Activated naive CD8-positive, alpha-beta T cell treated with anti-CD3 and anti-CD28 coated beads, Interleukin-2, amount 10 ng/mL, durations not matched to agents 7 days and 5 days (primary cell): ENCODE data around the gene DBH. TPM values are rescaled to one million over a fixed set of nuclear protein-coding genes. Genes with fewer than 3 reads are reported as not detected.

Source experiments
- ATAC-seq: fragments of 150-1000 bp; cut with Tn5 transposase; one replicate; pipeline ENCODE4 v1.10.0; 2021; ENCODE audit warnings: low read depth, moderate library complexity
- POLR2A ChIA-PET: fragments of 350-600 bp; sonication (Branson Sonifier 250); formaldehyde crosslinking; loops from one replicate; lab custom pipeline; 2021; ENCODE audit warnings: antibody characterized with exemption; lab: Charles Lee
- DNase-seq: peaks from one replicate; pipeline ENCODE4 v3.0.0; 2021
- H3K27ac Mint-ChIP-seq: one replicate; pipeline ENCODE4 v1.8.0; 2022; ENCODE audit warnings: mild to moderate bottlenecking, mixed read lengths
- H3K27me3 Mint-ChIP-seq: one replicate; pipeline ENCODE4 v1.8.0; 2022; ENCODE audit warnings: mild to moderate bottlenecking, moderate library complexity, mixed read lengths
- H3K36me3 Mint-ChIP-seq: one replicate; pipeline ENCODE4 v1.8.0; 2021; ENCODE audit warnings: mild to moderate bottlenecking, mixed read lengths
- H3K4me1 Mint-ChIP-seq: one replicate; pipeline ENCODE4 v1.8.0; 2021; ENCODE audit warnings: mixed read lengths
- H3K4me3 Mint-ChIP-seq: one replicate; pipeline ENCODE4 v1.8.0; 2022; ENCODE audit warnings: mild to moderate bottlenecking, moderate library complexity, mixed read lengths
- H3K9me3 Mint-ChIP-seq: one replicate; pipeline ENCODE4 v1.8.0; 2021; ENCODE audit warnings: mixed read lengths
- total RNA-seq, 2 experiments: library from RNA; stranded (reverse); gene quantifications; one replicate each; pipeline ENCODE4 v1.2.3, GENCODE V29; 2021

DBH gene
- not detected for total RNA-seq

DNA sequence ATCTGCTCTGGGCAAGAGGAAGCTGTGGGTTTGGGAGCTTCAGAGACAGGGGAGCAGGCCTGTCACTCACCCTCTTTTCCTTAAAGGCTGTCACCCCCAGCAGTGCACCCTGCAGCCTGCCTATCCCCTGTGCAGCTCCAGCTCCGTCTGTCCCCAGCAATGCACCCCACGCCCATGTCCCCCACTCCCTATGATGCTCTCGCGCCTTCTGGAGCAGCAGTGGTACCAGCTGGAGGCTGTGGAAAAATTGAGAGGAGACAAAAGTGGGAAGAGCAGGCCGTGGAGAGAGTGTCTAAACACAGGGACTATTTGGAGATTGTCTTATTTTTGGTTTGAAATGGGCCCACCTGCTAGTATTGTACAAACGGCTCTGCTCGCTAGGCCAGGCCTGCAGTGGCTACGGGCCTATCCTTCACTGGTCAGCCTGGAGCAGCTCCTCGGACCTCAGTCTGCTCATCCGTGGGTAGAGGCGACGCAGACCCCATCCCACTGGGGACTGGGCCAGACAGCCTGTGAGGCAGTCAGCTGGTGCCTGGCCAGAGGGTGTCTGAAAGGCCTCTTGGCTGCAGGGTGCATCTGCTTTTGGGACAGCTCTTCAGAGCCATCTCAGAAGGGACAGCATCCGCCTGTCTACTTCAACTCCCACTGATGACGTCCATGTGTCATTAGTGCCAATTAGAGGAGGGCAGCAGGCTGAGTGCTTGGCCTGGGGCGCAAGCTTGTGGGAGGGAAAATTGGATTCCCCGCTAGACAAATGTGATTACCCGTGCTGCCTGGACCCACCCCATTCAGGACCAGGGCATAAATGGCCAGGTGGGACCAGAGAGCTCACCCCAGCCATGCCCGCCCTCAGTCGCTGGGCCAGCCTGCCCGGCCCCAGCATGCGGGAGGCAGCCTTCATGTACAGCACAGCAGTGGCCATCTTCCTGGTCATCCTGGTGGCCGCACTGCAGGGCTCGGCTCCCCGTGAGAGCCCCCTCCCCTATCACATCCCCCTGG, at the start of gene DBH:
Gene DBH, plus strand, starts transcription at position 831 of the 999 bp plus-strand sequence. Its CDS starts 9 bp downstream, at position 840.
- Mint-ChIP-seq H3K27me3 (peaks cover 8% of the 10 kb centered on the region), H3K9me3 (no peaks in the 10 kb centered on the region), H3K36me3 (no peaks in the 10 kb centered on the region), H3K4me1 (no peaks in the 10 kb centered on the region), H3K4me3 (no peak within 1 kb of the TSS), H3K27ac (no peak within 1 kb of the TSS)
- no peak for DNase-seq
- ATAC-seq: no peak
- POLR2A ChIA-PET: no interaction called here

DNA sequence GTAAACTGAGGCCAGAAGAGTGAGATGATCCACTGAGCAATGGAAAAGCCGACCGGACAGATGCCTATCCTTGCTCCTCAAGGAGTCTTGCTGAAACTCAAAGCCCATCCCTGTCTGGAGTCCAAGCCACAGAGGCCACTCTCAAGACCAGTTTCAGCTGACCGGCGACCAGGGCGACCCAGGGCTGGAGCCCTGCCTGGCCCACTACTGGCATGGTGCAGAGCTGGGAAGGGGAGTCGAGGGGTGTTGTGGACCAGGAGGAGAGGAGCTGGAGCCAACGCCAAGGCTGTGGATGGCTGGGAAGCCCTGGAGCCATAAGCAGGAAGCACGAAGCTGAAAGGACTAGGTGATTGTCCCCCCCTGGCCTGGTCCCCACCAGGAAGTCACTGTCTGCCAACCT, 49.1 kb upstream of the DBH start:
- Mint-ChIP-seq H3K4me1 (no peaks in the 10 kb centered on the region), H3K36me3 (no peaks in the 10 kb centered on the region), H3K27me3 (peaks cover 28% of the 10 kb centered on the region), H3K9me3 (peaks cover 3% of the 10 kb centered on the region), H3K27ac (no peak overlapping the region), H3K4me3 (no peak overlapping the region)
- DNase-seq (no peak), ATAC-seq (no peak)
- POLR2A ChIA-PET: no interaction called here

DNA sequence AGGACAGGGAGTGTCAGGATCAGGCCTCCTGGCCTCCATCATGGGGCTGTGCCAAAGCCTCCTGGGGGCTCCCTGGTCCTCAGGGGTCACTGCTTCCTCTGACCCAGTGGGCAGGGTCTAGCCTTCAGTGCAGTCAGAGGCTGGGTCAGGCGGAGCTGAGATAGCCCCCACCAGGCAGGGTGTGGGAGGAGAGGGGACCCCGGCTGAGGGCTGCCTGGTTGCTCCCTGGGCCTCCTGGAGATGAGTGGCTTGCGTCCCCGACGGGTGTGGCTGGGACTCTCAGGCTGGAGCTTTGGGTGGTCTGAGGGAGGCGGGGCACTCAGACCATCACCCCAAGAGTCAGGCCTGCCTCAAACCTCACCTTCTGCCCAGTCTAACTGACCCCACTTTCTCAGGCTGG, 48.7 kb upstream of the DBH start:
- no peaks in the 10 kb centered on the region for H3K4me1 Mint-ChIP-seq
- DNase-seq (no peak), ATAC-seq (no peak)
- peaks cover 3% of the 10 kb centered on the region for H3K9me3 Mint-ChIP-seq
- H3K27me3 Mint-ChIP-seq: peaks cover 28% of the 10 kb centered on the region
- POLR2A ChIA-PET: no interaction called here
- no peaks in the 10 kb centered on the region for H3K36me3 Mint-ChIP-seq
- H3K27ac Mint-ChIP-seq: no peak overlapping the region
- no peak overlapping the region for H3K4me3 Mint-ChIP-seq

- DNase-seq (peak; percentile 58), ATAC-seq (no peak)
- Mint-ChIP-seq H3K4me1 (no peaks in the 10 kb centered on the region), H3K4me3 (no peak overlapping the region), H3K9me3 (peaks cover 3% of the 10 kb centered on the region), H3K36me3 (no peaks in the 10 kb centered on the region), H3K27me3 (peaks cover 19% of the 10 kb centered on the region), H3K27ac (no peak overlapping the region)
- POLR2A ChIA-PET: interaction anchor here (0.7 kb wide), 1 partner anchor 112 kb away, joined by 3 read pairs; no protein-coding TSS in a partner anchor
Observed at GRCh38 chr9:133589454-133590227, 46.5 kb upstream of the DBH start.

- H3K27ac Mint-ChIP-seq: no peak overlapping the region
- no peak for DNase-seq
- no peak for ATAC-seq
- peaks cover 12% of the 10 kb centered on the region for H3K27me3 Mint-ChIP-seq
- no peaks in the 10 kb centered on the region for H3K4me1 Mint-ChIP-seq
- POLR2A ChIA-PET: interaction anchor here (0.7 kb wide), 1 partner anchor 111 kb away, joined by 3 read pairs; no protein-coding TSS in a partner anchor
- H3K9me3 Mint-ChIP-seq: peaks cover 3% of the 10 kb centered on the region
- no peak overlapping the region for H3K4me3 Mint-ChIP-seq
- no peaks in the 10 kb centered on the region for H3K36me3 Mint-ChIP-seq
Observed at GRCh38 chr9:133590231-133590855, 45.8 kb upstream of the DBH start.

GRCh38 chr9:133591116-133591910, 44.9 kb upstream of the DBH start:
- DNase-seq (no peak), ATAC-seq (no peak)
- Mint-ChIP-seq H3K36me3 (no peaks in the 10 kb centered on the region), H3K4me3 (no peak overlapping the region), H3K9me3 (peaks cover 3% of the 10 kb centered on the region), H3K27ac (no peak overlapping the region), H3K27me3 (peaks cover 3% of the 10 kb centered on the region), H3K4me1 (no peaks in the 10 kb centered on the region)
- POLR2A ChIA-PET: no interaction called here

- peaks cover 4% of the 10 kb centered on the region for H3K9me3 Mint-ChIP-seq
- no peaks in the 10 kb centered on the region for H3K27me3 Mint-ChIP-seq
- POLR2A ChIA-PET: no interaction called here
- no peak overlapping the region for H3K4me3 Mint-ChIP-seq
- no peak for DNase-seq
- ATAC-seq: no peak
- H3K36me3 Mint-ChIP-seq: no peaks in the 10 kb centered on the region
- H3K4me1 Mint-ChIP-seq: no peaks in the 10 kb centered on the region
- H3K27ac Mint-ChIP-seq: no peak overlapping the region
Observed at GRCh38 chr9:133591985-133592384, 44.2 kb upstream of the DBH start.

DNA sequence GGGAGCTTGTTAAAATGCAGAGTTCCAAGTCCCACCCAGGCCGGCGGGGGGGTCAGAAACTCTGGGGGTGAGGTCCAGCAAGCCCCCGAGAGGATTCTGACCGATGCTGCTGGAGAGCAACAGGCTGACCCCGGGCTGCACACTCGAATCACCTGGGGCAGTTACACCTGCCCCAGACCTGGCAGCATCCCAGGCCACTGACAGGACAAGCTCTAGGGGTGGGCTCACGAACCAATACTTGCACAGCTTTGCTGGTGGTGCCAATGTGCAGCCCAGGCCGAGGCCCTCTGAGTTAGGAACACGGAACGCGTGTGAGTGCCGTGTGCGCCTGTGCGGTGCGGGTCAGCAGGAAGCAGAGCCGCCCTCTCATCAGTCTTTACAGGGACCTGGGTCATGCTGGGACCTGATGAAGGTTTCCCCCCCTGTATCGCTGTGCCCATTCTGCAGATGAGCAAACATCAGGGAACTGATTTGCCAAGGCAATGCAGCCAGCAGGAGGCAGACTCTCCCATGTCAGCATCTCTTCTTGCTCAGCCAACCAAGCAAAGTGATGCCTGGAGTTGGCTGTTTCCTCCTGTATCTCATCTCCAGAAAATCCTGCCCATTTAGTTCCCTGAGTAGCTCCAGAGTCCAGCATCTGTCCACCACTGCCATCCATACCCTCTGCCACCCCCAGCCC, 43.3 kb upstream of the DBH start:
- POLR2A ChIA-PET: no interaction called here
- peaks cover 7% of the 10 kb centered on the region for H3K9me3 Mint-ChIP-seq
- no peak overlapping the region for H3K27ac Mint-ChIP-seq
- no peaks in the 10 kb centered on the region for H3K36me3 Mint-ChIP-seq
- H3K27me3 Mint-ChIP-seq: no peaks in the 10 kb centered on the region
- no peak overlapping the region for H3K4me3 Mint-ChIP-seq
- DNase-seq (no peak), ATAC-seq (no peak)
- H3K4me1 Mint-ChIP-seq: no peaks in the 10 kb centered on the region

GRCh38 chr9:133593587-133594253, 42.4 kb upstream of the DBH start:
- Mint-ChIP-seq H3K36me3 (no peaks in the 10 kb centered on the region), H3K4me1 (no peaks in the 10 kb centered on the region), H3K27me3 (no peaks in the 10 kb centered on the region), H3K9me3 (peaks cover 6% of the 10 kb centered on the region), H3K4me3 (no peak overlapping the region), H3K27ac (no peak overlapping the region)
- DNase-seq: no peak
- POLR2A ChIA-PET: no interaction called here
- ATAC-seq: no peak

DNA sequence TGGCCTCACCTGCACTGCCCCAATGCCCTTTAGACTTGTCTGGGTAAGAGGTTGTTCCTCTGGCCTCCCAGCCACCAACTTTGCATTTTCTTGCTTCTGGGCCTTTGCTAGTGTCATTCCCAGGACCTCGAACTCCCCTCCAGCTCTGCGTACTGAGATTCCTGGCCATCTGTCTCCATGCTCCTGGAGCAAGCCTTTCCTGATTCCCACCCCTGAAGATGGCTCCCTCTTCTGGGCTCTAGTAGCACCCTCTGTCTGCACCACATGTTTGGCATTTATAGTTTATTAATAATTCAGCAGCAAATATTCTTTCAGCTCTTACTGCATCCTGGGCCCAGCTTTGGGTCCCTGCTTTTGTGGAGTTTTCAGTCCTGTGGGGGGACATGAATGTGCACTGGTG, 41.9 kb upstream of the DBH start:
- DNase-seq (no peak), ATAC-seq (no peak)
- H3K4me3 Mint-ChIP-seq: no peak overlapping the region
- POLR2A ChIA-PET: no interaction called here
- no peaks in the 10 kb centered on the region for H3K27me3 Mint-ChIP-seq
- H3K27ac Mint-ChIP-seq: no peak overlapping the region
- H3K9me3 Mint-ChIP-seq: peaks cover 6% of the 10 kb centered on the region
- H3K4me1 Mint-ChIP-seq: no peaks in the 10 kb centered on the region
- no peaks in the 10 kb centered on the region for H3K36me3 Mint-ChIP-seq

DNA sequence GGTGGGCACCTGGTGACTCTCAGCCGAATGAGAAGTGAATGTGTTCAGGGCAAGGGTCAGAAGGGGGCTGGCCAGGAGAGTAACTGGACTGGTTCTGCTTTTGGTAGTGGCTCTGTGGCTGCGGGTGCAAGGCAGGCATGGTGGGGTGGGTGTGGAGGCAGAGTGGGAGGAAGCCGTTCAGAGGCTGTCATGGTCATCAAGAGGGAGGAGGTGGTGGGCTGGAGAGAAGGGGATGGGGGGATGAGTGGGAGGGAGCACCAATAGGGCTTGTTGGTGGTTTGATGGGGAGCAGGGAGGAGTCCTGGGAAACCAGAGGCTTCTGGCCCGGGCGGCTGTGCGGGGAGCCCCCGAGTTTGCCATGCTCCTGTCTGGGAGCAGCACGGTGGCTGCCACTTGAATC, 40.3 kb upstream of the DBH start:
- Mint-ChIP-seq H3K27me3 (no peaks in the 10 kb centered on the region), H3K27ac (no peak overlapping the region), H3K36me3 (no peaks in the 10 kb centered on the region), H3K4me1 (no peaks in the 10 kb centered on the region), H3K4me3 (no peak overlapping the region), H3K9me3 (peaks cover 6% of the 10 kb centered on the region)
- ATAC-seq (no peak), DNase-seq (no peak)
- POLR2A ChIA-PET: no interaction called here
